HepG2 (cell line): ENCODE measurements around the gene ZG16B. TPM values are rescaled to one million over a fixed set of nuclear protein-coding genes. Genes with fewer than 3 reads are reported as not detected.
A peak's percentile ranks its signal among the peaks of the same experiment; 100 is the strongest.

Experiments used
- ATAC-seq: fragments of 200-7000 bp; cut with Tn5 transposase; 3 replicates; pipeline ENCODE4 v1.9.1; 2020; ENCODE audit warnings: mild to moderate bottlenecking, moderate library complexity
- BruUV-seq: library from RNA; stranded (reverse); fragments of 400-500 nt; replicated peaks from 2 replicates; lab custom pipeline; 2021; lab: Mats Ljungman, UMichigan
- CTCF ChIA-PET: fragments of 300-600 bp; formaldehyde crosslinking; extraction: SDS; loops from one replicate; lab custom pipeline; 2021; ENCODE audit warnings: low total read pairs, inconsistent platforms, low intra/inter-chr PET ratio; lab: Yijun Ruan, JAX
- POLR2A ChIA-PET: fragments of 350-600 bp; sonication (Branson Sonifier 250); formaldehyde crosslinking; loops from one replicate; lab custom pipeline; 2020; ENCODE audit warnings: antibody characterized with exemption, inconsistent platforms; lab: Yijun Ruan, JAX
- DNase-seq: peaks from one replicate; pipeline ENCODE4 v3.0.0-alpha.2; 2015; ENCODE audit warnings: low spot score
- FAIRE-seq: peaks from 3 replicates; lab custom pipeline; 2011; peaks lifted over from hg19 to GRCh38; lab: Jason Lieb, UNC
- H2AFZ ChIP-seq: one replicate; pipeline ENCODE4 v1.6.1; 2011; ENCODE audit warnings: low read length, inconsistent platforms
- H3K27ac ChIP-seq: fragments of 300-600 bp; 3 replicates; pipeline ENCODE4 v1.8.0; 2011; ENCODE audit warnings: mixed run types, mild to moderate bottlenecking, mixed read lengths, low read length, inconsistent platforms; ENCODE audit not compliant: insufficient read depth; ENCODE audit errors: extremely low read length
- H3K27me3 ChIP-seq, 2 experiments: fragments of 200-600 bp in 1 of 2; 2 replicates in 1 of 2; 3 replicates in 1 of 2; pipeline versions ENCODE4 v1.6.0 to v1.8.0; 2011; ENCODE audit warnings: low read length in 2 of 2, mild to moderate bottlenecking in 2 of 2, moderate library complexity in 2 of 2, inconsistent platforms in 1 of 2; ENCODE audit not compliant: insufficient read depth in 2 of 2, control insufficient read depth in 1 of 2
- H3K36me3 ChIP-seq, 2 experiments: fragments of 200-600 bp in 1 of 2; replicated peaks in 1 of 2; 2 replicates in 1 of 2; 3 replicates in 1 of 2; pipeline versions ENCODE4 v1.5.1 to v1.8.0; 2011; ENCODE audit warnings: low read length in 2 of 2, inconsistent platforms in 1 of 2; ENCODE audit not compliant: insufficient read depth in 2 of 2, control insufficient read depth in 1 of 2
- H3K4me1 ChIP-seq: 2 replicates; pipeline ENCODE4 v1.5.1; 2012; ENCODE audit warnings: low read length, inconsistent platforms; ENCODE audit not compliant: insufficient read depth
- H3K4me2 ChIP-seq: 2 replicates; pipeline ENCODE4 v1.6.0; 2011; ENCODE audit warnings: low read depth, low read length, inconsistent platforms
- H3K4me3 ChIP-seq, 3 experiments: fragments of 200-600 bp in 1 of 3; sonication (generic), shearing (Covaris generic) in 1 of 3; replicated peaks in 1 of 3; 2 replicates each; pipeline ENCODE4 v1.5.1; 2011 to 2016; ENCODE audit warnings: low read length in 3 of 3, inconsistent platforms in 2 of 3, low read depth in 2 of 3, mild to moderate bottlenecking in 2 of 3, control low read depth in 1 of 3, mixed read lengths in 1 of 3; ENCODE audit not compliant: insufficient read depth in 1 of 3
- H3K79me2 ChIP-seq: one replicate; pipeline ENCODE4 v1.6.1; 2011; ENCODE audit warnings: low read length, inconsistent platforms; ENCODE audit not compliant: insufficient read depth
- H3K9ac ChIP-seq: 2 replicates; pipeline ENCODE4 v1.6.0; 2011; ENCODE audit warnings: mild to moderate bottlenecking, low read depth, low read length, inconsistent platforms; ENCODE audit not compliant: insufficient read depth
- H3K9me3 ChIP-seq: 2 replicates; pipeline ENCODE4 v1.5.1; 2012; ENCODE audit warnings: mild to moderate bottlenecking, low read length
- H4K20me1 ChIP-seq: 2 replicates; pipeline ENCODE4 v1.6.0; 2011; ENCODE audit warnings: inconsistent platforms, mild to moderate bottlenecking, low read length, moderate library complexity; ENCODE audit not compliant: insufficient read depth
- CBFB ChIP-seq: sonication (generic); formaldehyde crosslinking; IDR thresholded peaks from 2 replicates; pipeline ENCODE4 v1.4.0; 2020; ENCODE audit warnings: missing genetic modification reagents
- DMTF1 ChIP-seq: sonication (generic); formaldehyde crosslinking; IDR thresholded peaks from 2 replicates; pipeline ENCODE4 v1.4.0; 2020; ENCODE audit warnings: mild to moderate bottlenecking, missing genetic modification reagents
- EP300 ChIP-seq, 3 experiments: sonication (generic) in 1 of 3; formaldehyde crosslinking in 1 of 3; IDR thresholded peaks; 2 replicates each; pipeline versions ENCODE4 v1.5.1 to v1.6.1; 2011 to 2020; ENCODE audit warnings: low read depth in 2 of 3, low read length in 2 of 3, borderline replicate concordance in 1 of 3, improper control_type of control experiment in 1 of 3, mild to moderate bottlenecking in 1 of 3, missing genetic modification reagents in 1 of 3, moderate library complexity in 1 of 3
- HNF4G ChIP-seq, 2 experiments: sonication (generic) in 1 of 2; formaldehyde crosslinking in 1 of 2; IDR thresholded peaks; 2 replicates each; pipeline versions ENCODE4 v1.4.0 to v1.6.1; 2011 to 2020; ENCODE audit warnings: borderline replicate concordance in 2 of 2, low read depth in 2 of 2, mild to moderate bottlenecking in 2 of 2, low read length in 1 of 2, missing genetic modification reagents in 1 of 2, moderate library complexity in 1 of 2
- MBD4 ChIP-seq: IDR thresholded peaks from 2 replicates; pipeline ENCODE4 v1.6.1; 2012; ENCODE audit warnings: low read length, inconsistent platforms, borderline replicate concordance
- NFRKB ChIP-seq: fragments of 450-650 bp; IDR thresholded peaks from 2 replicates; pipeline ENCODE4 v1.6.1; 2017
- RARA ChIP-seq: IDR thresholded peaks from 2 replicates; pipeline ENCODE4 v1.6.1; 2016; ENCODE audit warnings: missing genetic modification reagents, missing compliant biosample characterization
- TBX3 ChIP-seq: fragments of 450-650 bp; IDR thresholded peaks from 2 replicates; pipeline ENCODE4 v1.6.1; 2017; ENCODE audit warnings: antibody characterized with exemption, mild to moderate bottlenecking, inconsistent platforms, borderline replicate concordance
- ZFAT ChIP-seq: sonication (generic); formaldehyde crosslinking; conservative IDR thresholded peaks from 2 replicates; pipeline ENCODE4 v1.8.1; 2023; ENCODE audit warnings: missing genetic modification reagents, inconsistent platforms
- ZNF136 ChIP-seq: sonication (generic); formaldehyde crosslinking; IDR thresholded peaks from 2 replicates; pipeline ENCODE4 v1.8.1; 2022; ENCODE audit warnings: low read depth, mild to moderate bottlenecking, moderate library complexity, missing genetic modification reagents
- ZNF672 ChIP-seq: sonication (generic); formaldehyde crosslinking; IDR thresholded peaks from 2 replicates; pipeline ENCODE4 v1.8.1; 2022; ENCODE audit warnings: missing genetic modification reagents
- WGBS: methylation state at CpG from one replicate; pipeline ENCODE4 v1.1.6; 2017; ENCODE audit warnings: low lambda C conversion rate; 5-methylcytosine and 5-hydroxymethylcytosine counted together
- in situ Hi-C: cut with HindIII; loops from 2 replicates; pipeline ENCODE4 v1.10.0; 2017; ENCODE audit warnings: low pct_unique_long_range_greater_than_20kb; ENCODE audit not compliant: extremely low pct_ligation_motif_present
- intact Hi-C: fragments of 100-400 bp; cut with micrococcal nuclease; formaldehyde crosslinking; loops from one replicate; pipeline ENCODE4 v1.10.0; 2022; ENCODE audit not compliant: unreplicated experiment
- polyA plus RNA-seq, 8 experiments: library from polyadenylated mRNA; depleted of rRNA in 3 of 8; stranded (reverse) in 7 of 8; unstranded in 1 of 8; fragments of >200 nt; fragmentation: Illumina TruSeq in 4 of 8; extraction: Trizol in 4 of 8; gene quantifications; 2 replicates each; pipeline versions ENCODE4 v1.2.1 to v1.2.3, GENCODE V29; 2011 to 2016; ENCODE audit warnings: low read depth in 4 of 8, missing spikeins in 1 of 8, mixed read lengths in 1 of 8; ENCODE audit not compliant: insufficient read depth in 1 of 8
- total RNA-seq, 5 experiments: library from RNA; depleted of rRNA; stranded (reverse); fragments of >200 nt; fragmentation: Illumina TruSeq; extraction: Trizol; gene quantifications; 2 replicates each; pipeline ENCODE4 v1.2.3, GENCODE V29; 2016; ENCODE audit warnings: low read depth in 1 of 5
- TF ChIP-seq, protein P1 (sequence below): sonication (generic); formaldehyde crosslinking; IDR thresholded peaks from 2 replicates; pipeline ENCODE4 v1.8.1; 2023; ENCODE audit warnings: mild to moderate bottlenecking, missing genetic modification reagents
- TF ChIP-seq, protein P2 (sequence below): sonication (generic); formaldehyde crosslinking; IDR thresholded peaks from 2 replicates; pipeline ENCODE4 v1.5.1; 2020; ENCODE audit warnings: missing genetic modification reagents, mild to moderate bottlenecking, borderline replicate concordance
- TF ChIP-seq, protein P3 (sequence below): sonication (generic); formaldehyde crosslinking; IDR thresholded peaks from 2 replicates; pipeline ENCODE4 v1.4.0; 2020; ENCODE audit warnings: missing genetic modification reagents, borderline replicate concordance

The ZG16B gene
- total and polyA plus RNA-seq, 2 of the 13 experiments (the other 11 are each of a cell fraction or from before 2014, with no cell fraction given), result 1.5 to 11.3 TPM

DNA sequence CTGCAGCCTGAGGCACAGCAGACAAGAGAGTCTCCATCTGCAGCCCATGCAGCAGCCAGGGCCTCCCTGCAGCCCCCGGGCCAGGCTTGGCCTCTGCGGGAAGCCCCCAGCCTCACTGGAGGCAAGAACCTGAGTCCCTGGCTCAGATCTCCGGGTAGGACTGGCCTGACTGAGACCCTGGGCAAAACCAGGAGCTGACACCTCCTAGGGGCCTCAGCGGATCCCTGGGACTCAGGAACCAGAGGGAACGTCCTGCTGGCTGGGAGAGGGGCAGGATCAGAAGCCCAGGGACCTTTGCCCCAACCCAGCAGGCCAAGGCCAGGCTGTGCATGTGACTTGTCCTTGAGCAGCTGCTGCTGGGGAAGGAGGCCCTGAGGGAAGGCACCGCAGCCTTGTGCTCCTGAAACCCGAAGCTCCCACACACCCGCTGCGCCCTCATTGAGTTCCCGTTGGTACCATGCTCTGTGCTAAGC is 14.8 kb upstream of the ZG16B start:
- Histone ChIP-seq H3K9ac (no peak overlapping the region), H3K79me2 (no peaks in the 10 kb centered on the region), H2AFZ (no peak overlapping the region), H3K4me3 (peak overlapping the region in 1 of 3 experiments; percentile 18; a peak in 1 of 6 replicates), H3K27ac (no peak overlapping the region), H3K36me3 (no peaks in the 10 kb centered on the region), H3K27me3 (peaks cover 11 to 53% of the 10 kb centered on the region in 2 experiments), H3K9me3 (no peaks in the 10 kb centered on the region), H3K4me1 (peaks cover 19% of the 10 kb centered on the region), H3K4me2 (peak overlapping the region; percentile 45), H4K20me1 (no peaks in the 10 kb centered on the region)
- in situ Hi-C loops, result no loop called here
- CTCF ChIA-PET, result no interaction called here
- no TSS peak for BruUV-seq
- DNase-seq (no peak), FAIRE-seq (no peak), ATAC-seq (peak; percentile 52)
- 30% methylated on average over 6 of the region's 10 CpGs for WGBS
- intact Hi-C loops, result no loop called here
- POLR2A ChIA-PET, result no interaction called here
- peak; percentile 35; the same call in 1 of the 2 replicates for TF ChIP-seq RARA (CRISPR knock-in tag)
- no peak for TF ChIP-seq ZNF672 (CRISPR knock-in tag)
- TF ChIP-seq, protein P1, sequence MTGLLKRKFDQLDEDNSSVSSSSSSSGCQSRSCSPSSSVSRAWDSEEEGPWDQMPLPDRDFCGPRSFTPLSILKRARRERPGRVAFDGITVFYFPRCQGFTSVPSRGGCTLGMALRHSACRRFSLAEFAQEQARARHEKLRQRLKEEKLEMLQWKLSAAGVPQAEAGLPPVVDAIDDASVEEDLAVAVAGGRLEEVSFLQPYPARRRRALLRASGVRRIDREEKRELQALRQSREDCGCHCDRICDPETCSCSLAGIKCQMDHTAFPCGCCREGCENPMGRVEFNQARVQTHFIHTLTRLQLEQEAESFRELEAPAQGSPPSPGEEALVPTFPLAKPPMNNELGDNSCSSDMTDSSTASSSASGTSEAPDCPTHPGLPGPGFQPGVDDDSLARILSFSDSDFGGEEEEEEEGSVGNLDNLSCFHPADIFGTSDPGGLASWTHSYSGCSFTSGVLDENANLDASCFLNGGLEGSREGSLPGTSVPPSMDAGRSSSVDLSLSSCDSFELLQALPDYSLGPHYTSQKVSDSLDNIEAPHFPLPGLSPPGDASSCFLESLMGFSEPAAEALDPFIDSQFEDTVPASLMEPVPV (CRISPR knock-in tag), result no peak
- TF ChIP-seq NFRKB, result no peak
- TF ChIP-seq TBX3, result no peak
- peak; percentile 33; the same call in 1 of the 2 replicates for TF ChIP-seq HNF4G (IDR thresholded peaks at IDR 0.05; ENCODE audit: borderline replicate concordance, low read depth, low read length)
- TF ChIP-seq HNF4G (CRISPR knock-in tag; IDR thresholded peaks at IDR 0.05; ENCODE audit: borderline replicate concordance, low read depth), result no peak
- TF ChIP-seq EP300 (IDR thresholded peaks at IDR 0.05; ENCODE audit: low read depth in 2 of 2, low read length in 2 of 2), result no peak
- no peak for TF ChIP-seq EP300 (CRISPR knock-in tag; IDR thresholded peaks at IDR 0.05; ENCODE audit: borderline replicate concordance)
- TF ChIP-seq MBD4, result no peak
- TF ChIP-seq, protein P2, sequence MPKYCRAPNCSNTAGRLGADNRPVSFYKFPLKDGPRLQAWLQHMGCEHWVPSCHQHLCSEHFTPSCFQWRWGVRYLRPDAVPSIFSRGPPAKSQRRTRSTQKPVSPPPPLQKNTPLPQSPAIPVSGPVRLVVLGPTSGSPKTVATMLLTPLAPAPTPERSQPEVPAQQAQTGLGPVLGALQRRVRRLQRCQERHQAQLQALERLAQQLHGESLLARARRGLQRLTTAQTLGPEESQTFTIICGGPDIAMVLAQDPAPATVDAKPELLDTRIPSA, result no peak
- TF ChIP-seq, protein P3, sequence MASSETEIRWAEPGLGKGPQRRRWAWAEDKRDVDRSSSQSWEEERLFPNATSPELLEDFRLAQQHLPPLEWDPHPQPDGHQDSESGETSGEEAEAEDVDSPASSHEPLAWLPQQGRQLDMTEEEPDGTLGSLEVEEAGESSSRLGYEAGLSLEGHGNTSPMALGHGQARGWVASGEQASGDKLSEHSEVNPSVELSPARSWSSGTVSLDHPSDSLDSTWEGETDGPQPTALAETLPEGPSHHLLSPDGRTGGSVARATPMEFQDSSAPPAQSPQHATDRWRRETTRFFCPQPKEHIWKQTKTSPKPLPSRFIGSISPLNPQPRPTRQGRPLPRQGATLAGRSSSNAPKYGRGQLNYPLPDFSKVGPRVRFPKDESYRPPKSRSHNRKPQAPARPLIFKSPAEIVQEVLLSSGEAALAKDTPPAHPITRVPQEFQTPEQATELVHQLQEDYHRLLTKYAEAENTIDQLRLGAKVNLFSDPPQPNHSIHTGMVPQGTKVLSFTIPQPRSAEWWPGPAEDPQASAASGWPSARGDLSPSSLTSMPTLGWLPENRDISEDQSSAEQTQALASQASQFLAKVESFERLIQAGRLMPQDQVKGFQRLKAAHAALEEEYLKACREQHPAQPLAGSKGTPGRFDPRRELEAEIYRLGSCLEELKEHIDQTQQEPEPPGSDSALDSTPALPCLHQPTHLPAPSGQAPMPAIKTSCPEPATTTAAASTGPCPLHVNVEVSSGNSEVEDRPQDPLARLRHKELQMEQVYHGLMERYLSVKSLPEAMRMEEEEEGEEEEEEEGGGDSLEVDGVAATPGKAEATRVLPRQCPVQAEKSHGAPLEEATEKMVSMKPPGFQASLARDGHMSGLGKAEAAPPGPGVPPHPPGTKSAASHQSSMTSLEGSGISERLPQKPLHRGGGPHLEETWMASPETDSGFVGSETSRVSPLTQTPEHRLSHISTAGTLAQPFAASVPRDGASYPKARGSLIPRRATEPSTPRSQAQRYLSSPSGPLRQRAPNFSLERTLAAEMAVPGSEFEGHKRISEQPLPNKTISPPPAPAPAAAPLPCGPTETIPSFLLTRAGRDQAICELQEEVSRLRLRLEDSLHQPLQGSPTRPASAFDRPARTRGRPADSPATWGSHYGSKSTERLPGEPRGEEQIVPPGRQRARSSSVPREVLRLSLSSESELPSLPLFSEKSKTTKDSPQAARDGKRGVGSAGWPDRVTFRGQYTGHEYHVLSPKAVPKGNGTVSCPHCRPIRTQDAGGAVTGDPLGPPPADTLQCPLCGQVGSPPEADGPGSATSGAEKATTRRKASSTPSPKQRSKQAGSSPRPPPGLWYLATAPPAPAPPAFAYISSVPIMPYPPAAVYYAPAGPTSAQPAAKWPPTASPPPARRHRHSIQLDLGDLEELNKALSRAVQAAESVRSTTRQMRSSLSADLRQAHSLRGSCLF (CRISPR knock-in tag), result no peak
- TF ChIP-seq CBFB (CRISPR knock-in tag), result no peak
- no peak for TF ChIP-seq ZFAT (CRISPR knock-in tag)
- no peak for TF ChIP-seq DMTF1
- no peak for TF ChIP-seq ZNF136
